Gastroesophageal sphincter (tissue), 3 donors: ENCODE measurements around the gene PCP2.

Experiments used
- EP300 ChIP-seq: sonication (generic); formaldehyde crosslinking; IDR thresholded peaks from one replicate; pipeline ENCODE4 v1.6.1; 2017; ENCODE audit warnings: antibody characterized with exemption, mild to moderate bottlenecking
- POLR2A ChIP-seq, 2 donors: fragments of 450-650 bp; IDR thresholded peaks; one replicate each; pipeline ENCODE4 v1.6.1; 2017; ENCODE audit warnings: antibody characterized with exemption in 2 of 2, mild to moderate bottlenecking in 2 of 2, moderate library complexity in 1 of 2
- POLR2AphosphoS5 ChIP-seq: sonication (generic); formaldehyde crosslinking; IDR thresholded peaks from one replicate; pipeline ENCODE4 v1.6.1; 2017; ENCODE audit warnings: antibody characterized with exemption
- TF ChIP-seq, protein P1 (sequence below), 4 experiments: fragments of 200-600 bp in 2 of 4; fragments of 450-650 bp in 2 of 4; sonication (generic) in 1 of 4; IDR thresholded peaks; one replicate each; pipeline ENCODE4 v1.5.1; 2017 to 2019; ENCODE audit warnings: antibody characterized with exemption in 4 of 4, mild to moderate bottlenecking in 2 of 4, moderate library complexity in 2 of 4

GRCh38 chr19:7627166-7627565 is 6.4 kb downstream of the PCP2 start:
- no peak for TF ChIP-seq POLR2A (IDR thresholded peaks at IDR 0.05)
- TF ChIP-seq, protein P1, sequence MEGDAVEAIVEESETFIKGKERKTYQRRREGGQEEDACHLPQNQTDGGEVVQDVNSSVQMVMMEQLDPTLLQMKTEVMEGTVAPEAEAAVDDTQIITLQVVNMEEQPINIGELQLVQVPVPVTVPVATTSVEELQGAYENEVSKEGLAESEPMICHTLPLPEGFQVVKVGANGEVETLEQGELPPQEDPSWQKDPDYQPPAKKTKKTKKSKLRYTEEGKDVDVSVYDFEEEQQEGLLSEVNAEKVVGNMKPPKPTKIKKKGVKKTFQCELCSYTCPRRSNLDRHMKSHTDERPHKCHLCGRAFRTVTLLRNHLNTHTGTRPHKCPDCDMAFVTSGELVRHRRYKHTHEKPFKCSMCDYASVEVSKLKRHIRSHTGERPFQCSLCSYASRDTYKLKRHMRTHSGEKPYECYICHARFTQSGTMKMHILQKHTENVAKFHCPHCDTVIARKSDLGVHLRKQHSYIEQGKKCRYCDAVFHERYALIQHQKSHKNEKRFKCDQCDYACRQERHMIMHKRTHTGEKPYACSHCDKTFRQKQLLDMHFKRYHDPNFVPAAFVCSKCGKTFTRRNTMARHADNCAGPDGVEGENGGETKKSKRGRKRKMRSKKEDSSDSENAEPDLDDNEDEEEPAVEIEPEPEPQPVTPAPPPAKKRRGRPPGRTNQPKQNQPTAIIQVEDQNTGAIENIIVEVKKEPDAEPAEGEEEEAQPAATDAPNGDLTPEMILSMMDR (IDR thresholded peaks at IDR 0.05) = no peak
- no peak for TF ChIP-seq POLR2AphosphoS5
- TF ChIP-seq EP300 = no peak
